Activated CD8-positive, alpha-beta memory T cell treated with anti-CD3 and anti-CD28 coated beads, Interleukin-2, amount 50 U/mL, for 1 hour (primary cell): ENCODE results near the gene TTC33.
"Not testable (repeated sequence)": the region's sequence is repeated elsewhere in the genome, so short reads cannot be mapped to it uniquely, and the experiment has no call there.

Experiments
- DNase-seq: peaks from one replicate; pipeline ENCODE4 v3.0.0-alpha.2; 2020; ENCODE audit errors: extremely low read depth

Gene TTC33

DNA sequence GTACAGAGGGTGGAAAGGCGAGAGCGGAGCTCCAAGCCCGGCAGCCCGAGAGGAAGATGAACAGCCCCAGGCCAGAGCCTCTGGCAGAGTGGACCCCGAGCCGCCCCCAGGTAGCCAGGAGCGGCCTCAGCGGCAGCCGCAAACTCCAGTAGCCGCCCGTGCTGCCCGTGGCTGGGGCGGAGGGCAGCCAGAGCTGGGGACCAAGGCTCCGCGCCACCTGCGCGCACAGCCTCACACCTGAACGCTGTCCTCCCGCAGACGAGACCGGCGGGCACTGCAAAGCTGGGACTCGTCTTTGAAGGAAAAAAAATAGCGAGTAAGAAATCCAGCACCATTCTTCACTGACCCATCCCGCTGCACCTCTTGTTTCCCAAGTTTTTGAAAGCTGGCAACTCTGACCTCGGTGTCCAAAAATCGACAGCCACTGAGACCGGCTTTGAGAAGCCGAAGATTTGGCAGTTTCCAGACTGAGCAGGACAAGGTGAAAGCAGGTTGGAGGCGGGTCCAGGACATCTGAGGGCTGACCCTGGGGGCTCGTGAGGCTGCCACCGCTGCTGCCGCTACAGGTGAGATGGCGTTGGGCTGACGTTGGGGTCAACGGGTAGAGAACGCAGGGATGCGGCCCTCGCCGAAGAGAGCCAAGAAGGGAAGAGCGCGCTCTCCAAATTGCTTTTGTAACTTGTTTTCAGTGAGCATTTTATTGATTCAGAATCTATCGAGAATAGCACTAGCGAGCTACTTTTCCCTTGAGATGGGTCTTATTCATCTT is 75.7 kb downstream of the TTC33 start, which contains the start of gene PTGER4:
Gene PTGER4, plus strand, starts transcription at position 3 of the 769 bp plus-strand sequence. CDS start 1,079 bp downstream, outside the sequence.
- DNase-seq, result no peak

DNA sequence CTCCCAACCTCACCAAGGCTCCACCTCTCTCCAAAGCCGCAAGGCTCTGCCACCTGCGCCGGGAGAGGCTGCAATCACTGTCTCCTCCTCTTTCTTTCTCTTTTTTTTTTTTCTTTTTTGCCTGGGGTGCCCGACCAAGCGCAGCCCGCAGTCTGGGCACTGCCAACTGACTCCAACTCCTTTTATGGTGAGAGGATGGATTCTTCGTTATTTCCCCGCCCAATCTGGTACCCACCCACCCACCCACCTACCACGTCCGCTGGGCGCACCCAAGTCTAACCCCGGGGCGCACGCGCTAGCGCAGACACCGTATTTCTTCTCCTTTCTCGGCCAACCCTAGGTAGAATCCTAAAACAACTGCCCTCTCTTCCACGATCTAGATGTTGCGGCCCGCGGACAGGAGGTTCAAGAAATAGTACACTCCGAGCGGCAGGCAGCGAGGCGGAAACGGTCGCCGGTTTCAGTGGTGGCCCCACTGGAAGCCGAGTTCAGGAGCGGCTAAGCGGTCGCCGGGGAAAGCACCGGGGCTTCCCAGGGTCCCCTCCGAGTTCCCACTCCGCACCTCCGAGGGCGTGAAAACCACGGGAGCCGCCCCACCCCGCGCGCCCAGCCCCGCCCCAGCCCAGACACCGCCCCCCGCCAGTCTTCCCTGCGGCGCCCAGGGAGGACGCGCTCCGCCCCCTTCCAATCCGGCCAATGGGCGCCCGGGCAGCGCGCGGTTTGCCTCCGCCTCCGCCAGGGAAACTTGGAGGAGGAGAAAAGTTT is 76.4 kb downstream of the TTC33 start:
- DNase-seq, result peak; percentile 80

DNA sequence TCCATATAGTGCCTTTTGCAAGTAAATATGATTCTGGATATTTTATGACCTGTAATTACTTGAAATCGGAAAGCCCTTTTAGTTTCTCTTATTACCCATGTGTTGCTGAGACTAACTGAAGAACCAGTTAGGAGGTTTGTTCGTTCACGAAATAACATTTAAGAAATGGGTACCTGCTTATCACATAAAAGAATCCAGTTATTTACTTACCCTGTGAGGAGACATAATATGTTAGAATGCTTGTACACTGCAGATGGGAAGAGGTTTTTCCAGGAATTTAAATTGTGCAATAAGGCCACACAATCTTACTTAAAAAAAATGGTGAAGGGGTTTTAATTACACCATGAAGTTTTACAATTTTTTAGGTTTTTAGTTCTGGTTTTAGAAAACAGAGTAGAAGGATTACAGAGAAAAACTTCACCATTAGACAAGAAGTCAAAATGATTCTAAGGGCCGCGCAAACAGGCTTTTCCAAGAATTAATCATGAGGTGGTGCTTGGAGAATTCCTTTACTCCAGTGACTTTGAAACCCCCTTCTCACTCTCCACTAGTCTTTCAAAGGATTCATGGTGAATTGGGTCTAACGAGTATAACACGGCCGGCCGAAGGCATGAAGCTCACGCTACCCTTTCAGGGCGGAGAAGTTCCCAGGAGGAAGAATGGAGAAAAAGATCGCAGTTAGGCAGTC is 77.2 kb downstream of the TTC33 start:
- DNase-seq, result no peak

DNA sequence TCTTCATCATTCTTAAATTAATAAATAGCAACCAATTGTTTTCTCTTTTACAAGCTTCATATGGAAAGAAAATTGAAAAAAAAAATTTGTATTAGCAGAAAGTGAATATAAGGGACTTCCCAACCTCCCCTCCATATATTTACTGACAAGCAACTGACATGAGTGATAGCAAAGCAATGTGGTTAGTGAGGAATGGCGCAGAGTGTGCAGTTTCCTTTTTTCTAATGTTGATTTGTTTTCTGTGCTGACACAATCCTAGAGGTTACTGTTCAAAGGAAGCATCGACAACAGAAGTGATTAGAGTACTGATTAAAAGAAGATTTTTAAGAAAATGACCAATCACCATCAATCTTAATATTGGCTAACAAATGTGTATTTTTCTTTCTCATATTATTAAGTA is 77.7 kb downstream of the TTC33 start:
- no peak for DNase-seq

DNA sequence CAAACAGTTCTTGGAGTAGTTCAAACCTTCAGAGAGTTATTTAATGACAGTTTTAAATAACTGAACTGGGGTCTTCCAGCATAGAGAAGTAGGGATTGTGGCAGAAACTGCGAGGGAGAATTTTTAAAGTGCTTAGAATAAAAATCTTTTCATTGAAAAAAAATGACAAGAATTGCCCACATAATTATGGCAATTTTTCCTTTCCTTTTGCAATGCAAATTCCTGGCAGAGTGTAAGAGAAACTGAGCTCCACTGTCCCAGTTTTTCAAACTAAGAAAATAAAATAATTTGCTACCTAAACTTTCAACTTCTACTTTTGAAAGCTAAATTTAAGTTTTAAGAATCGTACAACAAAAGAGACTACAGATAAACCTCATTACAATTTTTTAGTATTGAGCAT is 78.3 kb downstream of the TTC33 start:
- no peak for DNase-seq

DNA sequence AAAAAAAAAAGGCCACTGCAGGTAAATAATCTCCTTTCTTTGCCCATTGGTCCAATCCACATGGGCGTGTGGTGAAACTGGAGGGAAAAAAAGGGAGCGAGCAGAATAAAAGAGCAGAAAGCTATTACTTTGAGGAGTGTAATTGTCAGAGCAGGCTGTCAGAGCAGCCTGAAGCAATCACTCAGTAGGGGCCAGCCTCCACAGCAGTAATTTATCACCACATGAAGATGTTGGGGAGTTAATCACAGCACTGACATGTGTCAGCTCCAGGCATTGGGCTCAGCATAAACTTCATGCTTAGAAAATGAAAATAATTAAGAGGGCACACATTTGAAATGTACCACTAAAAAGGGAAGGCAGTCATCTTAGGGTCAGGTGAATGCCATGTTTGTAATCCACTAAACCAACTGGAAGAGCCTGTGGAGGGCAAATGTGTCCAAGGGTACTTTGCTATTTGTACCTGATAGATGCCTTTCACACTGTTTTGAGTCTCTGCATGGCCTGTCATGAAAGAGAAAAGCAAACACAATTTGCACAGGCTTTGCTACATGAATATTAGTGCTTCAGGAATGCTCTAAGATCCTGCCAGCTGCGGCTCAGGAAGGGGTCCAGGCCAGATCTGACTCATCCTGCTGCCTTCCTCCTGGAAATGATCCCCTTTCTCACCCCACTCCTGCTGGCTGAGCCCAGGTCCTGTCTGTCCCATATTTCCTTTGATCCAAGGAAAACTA is 79.0 kb downstream of the TTC33 start:
- no peak for DNase-seq

DNA sequence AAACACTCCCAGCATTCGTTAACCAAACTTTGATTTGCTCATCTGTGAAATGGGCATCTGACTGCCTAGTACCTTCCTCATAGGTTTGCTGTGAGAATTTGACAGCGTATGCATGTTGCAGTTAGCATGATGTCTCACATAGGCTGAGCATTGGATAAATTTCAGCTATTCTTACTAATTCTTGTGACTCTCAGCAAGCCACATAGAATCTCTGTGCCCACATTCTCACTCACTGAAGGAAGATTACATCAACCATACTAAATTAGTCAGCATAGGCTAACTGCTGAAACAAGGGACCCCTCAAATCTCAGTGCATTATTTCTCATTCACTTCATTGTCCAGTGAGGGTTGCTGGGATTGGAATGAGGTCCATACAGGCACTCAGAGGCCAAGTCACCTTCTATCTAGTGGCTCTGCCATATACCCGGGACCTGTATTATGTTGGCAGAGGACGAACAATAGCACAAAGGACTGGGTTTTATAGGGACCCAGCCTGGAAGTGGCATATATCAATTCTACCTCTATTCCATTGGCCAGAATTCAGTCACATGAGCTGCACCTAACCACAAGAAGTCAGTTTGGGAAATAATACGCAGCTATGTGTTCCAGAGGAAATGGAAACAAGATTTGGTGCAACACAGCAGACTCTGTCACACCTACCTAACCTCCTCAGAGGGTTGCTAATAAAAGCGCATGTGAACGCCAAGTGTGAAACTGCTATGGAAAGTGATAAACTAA is 80.2 kb downstream of the TTC33 start:
- DNase-seq, result no peak

DNA sequence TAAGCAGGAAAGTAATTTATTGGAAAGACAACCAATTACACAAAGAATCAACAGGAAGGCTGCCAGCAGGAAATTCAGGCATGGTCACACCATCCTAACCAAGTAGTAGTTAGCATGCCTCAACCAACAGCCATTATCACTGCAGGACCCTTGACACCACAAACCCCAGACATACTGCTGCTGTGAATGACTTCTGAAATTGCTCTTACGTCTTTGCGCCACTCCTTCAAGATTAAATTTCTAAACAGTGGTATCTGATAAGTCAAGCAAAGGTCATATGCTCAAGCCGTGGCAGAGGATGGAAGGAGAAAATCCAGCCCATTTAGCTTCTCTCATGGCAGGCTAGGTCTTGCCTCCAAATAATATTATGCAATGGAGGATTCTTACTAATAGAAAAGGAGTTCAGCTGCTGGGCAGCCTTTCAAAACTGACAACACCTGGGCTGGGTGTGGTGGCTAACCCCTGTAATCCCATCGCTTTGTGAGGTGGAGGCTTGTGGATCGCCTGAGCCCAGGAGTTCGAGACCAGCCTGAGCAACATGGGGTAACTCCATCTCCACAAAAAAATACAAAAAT is 81.0 kb downstream of the TTC33 start:
- no peak for DNase-seq

DNA sequence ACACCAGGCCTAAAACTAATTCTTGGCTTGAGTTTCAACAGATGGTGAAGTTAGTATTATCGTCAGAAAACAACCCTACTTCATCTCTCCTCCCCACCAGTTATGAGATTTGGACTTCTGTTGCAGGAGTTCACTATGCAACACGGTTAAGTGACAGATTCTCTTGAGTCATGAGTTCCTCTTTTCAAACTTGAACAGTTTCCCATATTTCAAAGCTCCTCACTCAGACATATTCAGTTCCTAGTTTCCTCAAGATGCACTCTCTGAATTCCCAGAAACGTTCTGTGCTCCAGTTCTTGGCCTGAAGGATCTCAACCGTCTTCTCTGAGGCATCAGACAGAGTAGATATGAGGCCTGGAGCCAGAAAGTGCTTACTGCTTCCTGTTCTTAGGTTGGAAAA is 83.3 kb downstream of the TTC33 start:
- DNase-seq, result no peak

DNA sequence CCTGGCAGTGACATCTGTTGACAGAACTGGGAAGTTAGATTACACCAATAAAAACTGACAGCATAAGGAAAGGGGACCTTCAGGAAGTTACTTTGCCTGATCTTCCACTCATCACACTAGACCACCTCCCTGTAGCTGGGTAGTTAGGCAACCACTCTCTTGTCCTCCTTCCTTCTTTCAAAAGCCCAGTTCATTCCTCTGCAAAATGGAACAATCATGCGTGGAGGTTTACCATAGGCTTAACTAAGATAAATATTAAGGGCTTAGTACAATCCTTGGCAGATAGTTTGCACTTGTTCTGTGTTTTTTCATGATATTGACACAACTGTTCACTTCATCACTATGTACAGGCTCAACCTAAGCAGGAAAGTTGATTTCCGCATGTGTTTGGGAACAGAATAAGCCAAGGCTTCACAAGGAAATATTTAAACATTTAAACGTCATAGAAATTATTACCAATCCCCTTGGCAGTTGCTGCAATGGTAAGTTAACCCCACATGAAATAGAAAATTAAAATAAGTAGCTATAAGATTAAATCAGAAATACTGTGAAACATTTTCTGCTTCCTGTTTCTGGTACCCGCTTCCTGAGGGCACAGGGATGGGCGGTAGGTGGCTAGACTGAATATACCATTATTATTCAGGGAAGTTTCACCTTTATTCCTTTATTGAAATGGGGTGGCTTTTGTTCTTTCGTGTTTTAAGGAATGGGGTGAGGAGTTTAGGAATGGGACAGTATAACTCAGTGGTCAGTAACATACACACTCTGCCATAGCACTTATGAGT is 86.0 kb downstream of the TTC33 start:
- no peak for DNase-seq

DNA sequence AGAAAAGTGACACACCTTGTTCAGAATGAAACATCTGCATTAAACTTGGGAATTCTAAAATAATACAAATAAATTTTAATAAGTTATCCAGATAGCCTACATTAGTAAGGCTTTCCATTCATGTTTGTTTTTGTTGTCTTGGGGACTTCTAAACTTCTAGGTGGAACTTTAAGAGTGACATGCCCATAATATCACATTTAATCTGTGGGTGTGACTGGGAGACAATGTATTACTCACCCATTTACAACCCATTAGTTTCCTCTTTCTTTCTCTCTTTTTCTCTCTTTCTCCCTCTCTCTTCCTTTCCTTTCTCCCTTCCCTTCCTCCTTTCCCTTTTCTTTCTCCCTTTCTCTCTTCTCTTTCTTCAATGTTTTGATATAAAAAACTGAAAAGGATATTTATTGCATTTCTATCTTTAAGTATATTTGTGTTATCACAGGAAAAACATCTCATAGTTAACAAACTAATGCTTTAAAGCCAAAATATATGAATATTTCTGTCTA is 88.5 kb downstream of the TTC33 start:
- no peak for DNase-seq

DNA sequence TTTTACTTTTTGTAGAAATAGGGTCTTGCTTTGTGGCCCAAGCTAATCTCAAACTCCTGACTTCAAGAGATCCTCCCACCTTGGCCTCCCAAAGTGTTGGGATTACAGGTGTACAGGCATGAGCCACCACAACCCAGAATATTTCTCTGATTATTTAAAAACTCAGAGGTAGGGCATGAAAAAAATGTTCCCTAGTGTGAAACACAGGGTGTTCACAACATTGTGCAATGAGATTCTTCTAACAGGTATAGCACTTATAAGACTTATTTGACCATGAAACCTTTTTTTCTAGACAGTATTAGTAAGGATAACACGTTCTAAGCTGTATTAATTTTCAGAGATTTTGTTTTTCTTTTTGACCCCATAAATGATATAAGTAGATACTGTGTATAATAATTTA is 89.1 kb downstream of the TTC33 start:
- DNase-seq, result no peak

DNA sequence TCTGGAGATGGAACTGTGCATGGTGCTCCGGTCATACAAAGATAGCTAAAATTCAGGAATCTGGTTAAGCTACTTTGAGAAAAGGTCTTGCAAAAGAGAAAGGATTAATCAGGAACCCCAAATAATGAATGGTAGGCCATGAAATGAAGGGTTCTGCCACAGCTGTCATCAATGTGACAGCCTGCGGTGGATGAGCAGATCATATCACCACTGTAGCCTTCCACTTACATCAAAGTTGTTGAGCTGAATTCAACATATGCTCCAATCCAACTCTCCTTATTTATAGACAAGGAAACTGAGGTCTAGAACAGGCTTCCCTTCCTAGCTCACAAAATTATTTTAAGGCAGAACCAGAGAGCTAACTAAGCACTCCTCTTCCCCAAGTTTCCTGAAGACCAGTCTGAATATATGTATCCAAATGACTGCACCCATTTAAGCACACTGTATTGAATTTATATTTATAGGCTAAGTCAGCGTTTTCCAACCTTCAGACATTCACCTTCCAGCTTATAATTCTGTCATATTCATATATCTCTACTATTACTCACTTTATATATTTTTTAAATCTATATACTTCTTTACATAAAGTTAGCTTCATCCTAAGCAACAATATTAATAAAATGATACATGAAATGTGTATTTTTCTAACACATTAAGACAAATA is 90.0 kb downstream of the TTC33 start:
- no peak for DNase-seq

DNA sequence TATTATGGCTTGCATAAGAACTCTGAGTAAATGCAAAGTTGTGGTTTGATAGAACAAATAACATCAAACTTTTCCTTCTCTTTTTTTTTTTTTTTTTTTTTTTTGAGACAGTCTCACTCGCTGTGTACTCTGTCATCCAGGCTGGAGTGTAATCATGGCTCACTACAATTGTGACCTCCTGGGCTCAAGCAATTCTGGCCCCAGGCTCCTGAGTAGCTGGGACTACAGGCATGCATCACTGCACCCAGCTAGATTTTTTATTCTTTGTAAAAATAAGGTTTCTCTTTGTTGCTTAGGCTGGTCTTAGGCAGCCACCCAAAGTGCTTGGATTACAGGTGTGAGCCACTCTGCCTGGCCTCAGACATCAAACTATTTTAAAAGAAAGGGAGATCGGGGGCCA is 95.0 kb downstream of the TTC33 start:
- DNase-seq, result no peak

DNA sequence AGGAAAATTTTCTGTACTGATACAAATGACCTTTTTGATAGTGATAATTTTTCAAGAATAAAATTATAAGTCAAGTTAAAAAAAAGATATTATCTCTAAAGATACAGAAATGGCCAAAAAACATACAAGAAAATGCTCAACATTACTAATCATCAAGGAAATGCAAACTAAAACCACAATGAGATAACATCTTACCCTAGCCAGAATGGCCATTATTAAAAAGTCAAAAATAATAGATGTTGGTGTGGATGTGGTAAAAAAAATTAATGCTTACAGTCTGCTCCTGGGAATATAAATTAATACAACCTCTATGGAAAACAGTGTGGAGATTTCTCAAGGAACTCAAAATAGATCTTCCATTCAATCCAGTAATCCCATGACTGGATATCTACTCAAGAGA is 99.0 kb downstream of the TTC33 start:
- DNase-seq, result no peak

DNA sequence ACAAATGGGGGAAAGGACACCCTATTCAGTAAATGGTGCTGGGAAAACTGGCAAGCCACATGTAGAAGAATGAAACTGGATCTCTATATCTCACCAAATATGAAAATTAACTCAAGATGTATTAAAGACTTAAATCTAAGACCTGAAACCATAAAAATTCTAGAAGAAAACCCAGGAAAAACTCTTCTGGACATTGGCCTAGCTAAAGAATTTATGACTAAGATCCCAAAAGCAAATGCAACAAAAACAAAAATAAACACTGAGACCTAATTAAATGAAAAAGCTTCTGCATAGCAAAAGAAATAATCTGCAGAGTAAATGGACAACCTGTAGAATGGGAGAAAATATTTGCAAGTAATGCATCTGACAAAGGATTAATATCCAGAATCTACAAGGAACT is 99.7 kb downstream of the TTC33 start:
- DNase-seq, result not testable (repeated sequence)

DNA sequence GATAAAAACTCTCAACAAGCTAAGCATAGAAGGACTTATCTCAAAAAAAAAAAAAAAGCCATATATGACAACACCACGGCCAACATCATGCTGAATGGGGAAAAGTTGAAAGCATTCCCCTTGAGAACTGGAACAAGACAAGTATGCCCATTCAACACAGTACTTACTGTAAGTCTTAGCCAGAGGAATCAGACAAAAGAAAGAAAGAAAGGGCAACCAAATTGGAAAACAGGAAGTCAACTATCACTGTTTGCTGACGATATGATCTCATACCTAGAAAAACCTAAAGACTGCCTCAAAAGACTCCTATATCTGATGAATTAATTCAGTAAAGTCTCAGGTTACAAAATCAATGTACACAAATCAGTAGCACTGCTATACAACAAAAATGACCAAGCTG is 100.6 kb downstream of the TTC33 start:
- no peak for DNase-seq

DNA sequence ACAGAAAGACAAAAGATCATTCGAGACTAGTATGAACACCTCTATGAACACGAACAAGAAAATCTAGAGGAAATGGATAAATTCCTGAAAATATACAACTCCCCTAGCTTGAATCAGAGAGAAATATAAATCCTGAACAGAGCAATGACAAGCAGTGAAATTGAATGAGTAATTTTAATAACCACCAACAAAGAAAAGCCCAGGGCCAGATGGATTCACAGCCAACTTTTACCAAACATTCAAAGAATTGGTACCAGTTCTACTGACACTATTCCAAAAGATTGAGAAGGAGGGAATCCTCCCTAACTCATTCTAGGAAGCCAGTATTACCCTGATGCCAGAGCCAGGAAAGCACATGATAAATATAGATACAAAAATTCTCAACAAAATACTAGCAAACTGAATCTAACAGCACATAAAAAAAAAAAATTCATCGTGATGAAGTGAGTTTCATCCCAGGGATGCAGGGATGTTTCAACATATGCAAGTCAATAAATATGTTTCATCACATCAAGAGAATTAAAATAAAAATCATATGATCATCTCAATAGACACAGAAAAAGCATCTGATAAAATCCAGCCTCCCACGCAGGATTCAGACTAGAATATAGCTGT is 101.3 kb downstream of the TTC33 start:
- no peak for DNase-seq
